ENCODE measurements around the gene SLC26A9.

DNA sequence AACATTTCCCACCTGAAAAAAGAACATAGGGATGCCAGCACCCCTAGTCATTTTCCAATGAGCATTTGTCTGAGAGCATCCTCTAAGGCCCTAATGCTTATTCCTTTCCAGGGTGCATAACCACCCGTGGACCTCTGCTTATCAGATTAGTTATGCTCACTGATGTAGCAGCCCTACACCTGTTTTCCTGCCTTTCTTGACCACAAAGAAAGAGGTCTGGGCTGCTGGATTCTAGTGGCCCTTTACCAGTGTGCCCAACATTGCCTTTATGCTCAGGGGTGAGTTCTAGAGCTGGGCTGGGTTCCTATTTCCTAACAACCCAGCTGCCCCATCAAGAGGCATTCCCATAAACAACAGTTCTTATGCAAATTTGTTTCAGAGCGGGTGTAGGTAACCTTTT lies 73.0 kb downstream of the SLC26A9 start:
- TF ChIP-seq, protein P1, sequence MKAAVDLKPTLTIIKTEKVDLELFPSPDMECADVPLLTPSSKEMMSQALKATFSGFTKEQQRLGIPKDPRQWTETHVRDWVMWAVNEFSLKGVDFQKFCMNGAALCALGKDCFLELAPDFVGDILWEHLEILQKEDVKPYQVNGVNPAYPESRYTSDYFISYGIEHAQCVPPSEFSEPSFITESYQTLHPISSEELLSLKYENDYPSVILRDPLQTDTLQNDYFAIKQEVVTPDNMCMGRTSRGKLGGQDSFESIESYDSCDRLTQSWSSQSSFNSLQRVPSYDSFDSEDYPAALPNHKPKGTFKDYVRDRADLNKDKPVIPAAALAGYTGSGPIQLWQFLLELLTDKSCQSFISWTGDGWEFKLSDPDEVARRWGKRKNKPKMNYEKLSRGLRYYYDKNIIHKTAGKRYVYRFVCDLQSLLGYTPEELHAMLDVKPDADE (IDR thresholded peaks at IDR 0.05), result no peak
- TF ChIP-seq, protein P2, sequence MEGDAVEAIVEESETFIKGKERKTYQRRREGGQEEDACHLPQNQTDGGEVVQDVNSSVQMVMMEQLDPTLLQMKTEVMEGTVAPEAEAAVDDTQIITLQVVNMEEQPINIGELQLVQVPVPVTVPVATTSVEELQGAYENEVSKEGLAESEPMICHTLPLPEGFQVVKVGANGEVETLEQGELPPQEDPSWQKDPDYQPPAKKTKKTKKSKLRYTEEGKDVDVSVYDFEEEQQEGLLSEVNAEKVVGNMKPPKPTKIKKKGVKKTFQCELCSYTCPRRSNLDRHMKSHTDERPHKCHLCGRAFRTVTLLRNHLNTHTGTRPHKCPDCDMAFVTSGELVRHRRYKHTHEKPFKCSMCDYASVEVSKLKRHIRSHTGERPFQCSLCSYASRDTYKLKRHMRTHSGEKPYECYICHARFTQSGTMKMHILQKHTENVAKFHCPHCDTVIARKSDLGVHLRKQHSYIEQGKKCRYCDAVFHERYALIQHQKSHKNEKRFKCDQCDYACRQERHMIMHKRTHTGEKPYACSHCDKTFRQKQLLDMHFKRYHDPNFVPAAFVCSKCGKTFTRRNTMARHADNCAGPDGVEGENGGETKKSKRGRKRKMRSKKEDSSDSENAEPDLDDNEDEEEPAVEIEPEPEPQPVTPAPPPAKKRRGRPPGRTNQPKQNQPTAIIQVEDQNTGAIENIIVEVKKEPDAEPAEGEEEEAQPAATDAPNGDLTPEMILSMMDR (conservative IDR thresholded peaks at IDR 0.05; ENCODE audit: low read depth in 2 of 2), result no peak
- TF ChIP-seq JUNB (IDR thresholded peaks at IDR 0.05; ENCODE audit: unreplicated experiment), result no peak
- no peak for TF ChIP-seq POLR2AphosphoS5 (IDR thresholded peaks at IDR 0.05; ENCODE audit: low read depth)

Data from GM23338 (cell line).